H1 (cell line): ENCODE measurements around the gene RUFY3.

Source experiments
- CHD2 ChIP-seq: IDR thresholded peaks from 2 replicates; pipeline ENCODE4 v1.6.1; 2012; ENCODE audit warnings: low read length, improper control_type of control experiment
- EGR1 ChIP-seq: IDR thresholded peaks from 2 replicates; pipeline ENCODE4 v1.6.1; 2011; ENCODE audit warnings: low read depth, low read length, borderline replicate concordance
- EP300 ChIP-seq, 2 experiments: IDR thresholded peaks; 1 replicate in 1 of 2; 2 replicates in 1 of 2; pipeline ENCODE4 v1.6.1; 2011 to 2012; ENCODE audit warnings: low read depth in 2 of 2, low read length in 2 of 2, mild to moderate bottlenecking in 2 of 2, borderline replicate concordance in 1 of 2, inconsistent platforms in 1 of 2, moderate library complexity in 1 of 2
- PHF8 ChIP-seq: fragments of 200-600 bp; sonication (generic); conservative IDR thresholded peaks from 2 replicates; pipeline ENCODE4 v1.7.1; 2012; ENCODE audit warnings: low read depth, mild to moderate bottlenecking, inconsistent platforms, low read length, moderate library complexity
- POLR2A ChIP-seq, 2 experiments: IDR thresholded peaks; 1 replicate in 1 of 2; 2 replicates in 1 of 2; pipeline ENCODE4 v1.6.1; 2011; ENCODE audit warnings: low read depth in 2 of 2, low read length in 2 of 2, mild to moderate bottlenecking in 2 of 2; ENCODE audit errors: control extremely low read depth in 1 of 2
- POLR2AphosphoS5 ChIP-seq: IDR thresholded peaks from 2 replicates; pipeline ENCODE4 v1.6.1; 2011; ENCODE audit warnings: low read depth, low read length
- SP1 ChIP-seq: IDR thresholded peaks from 2 replicates; pipeline ENCODE4 v1.6.1; 2011; ENCODE audit warnings: low read depth, low read length
- SRF ChIP-seq: IDR thresholded peaks from 2 replicates; pipeline ENCODE4 v1.6.1; 2011; ENCODE audit warnings: mild to moderate bottlenecking, low read depth, low read length, moderate library complexity
- TF ChIP-seq, protein P1 (sequence below): IDR thresholded peaks from 2 replicates; pipeline ENCODE4 v1.6.1; 2011; ENCODE audit warnings: low read depth, mild to moderate bottlenecking, low read length; ENCODE audit not compliant: insufficient read depth
- TF ChIP-seq, protein P2 (sequence below): fragments of 300-600 bp; sonication (generic); IDR thresholded peaks from 2 replicates; pipeline ENCODE4 v1.7.1; 2012; ENCODE audit warnings: low read length, moderate library complexity, mild to moderate bottlenecking, inconsistent platforms; ENCODE audit not compliant: insufficient replicate concordance
- TF ChIP-seq, protein P3 (sequence below), 3 experiments: IDR thresholded peaks; 1 replicate in 2 of 3; 2 replicates in 1 of 3; pipeline versions ENCODE4 v1.5.1 to v1.6.1; 2011; ENCODE audit warnings: low read length in 3 of 3, mild to moderate bottlenecking in 3 of 3, inconsistent platforms in 2 of 3, low read depth in 1 of 3, moderate library complexity in 1 of 3; ENCODE audit not compliant: insufficient read depth in 1 of 3; ENCODE audit errors: control extremely low read depth in 1 of 3

DNA sequence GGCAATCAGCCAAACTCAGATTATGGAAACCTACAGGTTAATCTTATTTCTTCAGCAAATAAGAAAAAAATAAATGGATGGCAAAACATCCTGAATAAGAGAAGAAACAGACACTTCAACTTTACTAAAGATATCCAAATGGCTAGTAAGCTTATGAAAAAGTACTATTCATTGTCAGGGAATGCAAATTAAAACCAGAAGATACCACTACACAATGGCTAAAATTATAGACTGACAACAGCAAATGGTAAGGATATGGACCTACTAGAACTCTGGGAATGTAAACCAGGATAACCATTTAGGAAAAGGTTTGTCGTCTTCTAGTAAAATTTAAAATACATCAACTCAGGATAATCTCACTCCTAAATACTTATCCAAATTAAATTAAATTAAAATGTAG lies 93.6 kb downstream of the RUFY3 start:
- TF ChIP-seq, protein P1, sequence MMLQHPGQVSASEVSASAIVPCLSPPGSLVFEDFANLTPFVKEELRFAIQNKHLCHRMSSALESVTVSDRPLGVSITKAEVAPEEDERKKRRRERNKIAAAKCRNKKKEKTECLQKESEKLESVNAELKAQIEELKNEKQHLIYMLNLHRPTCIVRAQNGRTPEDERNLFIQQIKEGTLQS: no peak
- no peak for TF ChIP-seq PHF8
- TF ChIP-seq, protein P2, sequence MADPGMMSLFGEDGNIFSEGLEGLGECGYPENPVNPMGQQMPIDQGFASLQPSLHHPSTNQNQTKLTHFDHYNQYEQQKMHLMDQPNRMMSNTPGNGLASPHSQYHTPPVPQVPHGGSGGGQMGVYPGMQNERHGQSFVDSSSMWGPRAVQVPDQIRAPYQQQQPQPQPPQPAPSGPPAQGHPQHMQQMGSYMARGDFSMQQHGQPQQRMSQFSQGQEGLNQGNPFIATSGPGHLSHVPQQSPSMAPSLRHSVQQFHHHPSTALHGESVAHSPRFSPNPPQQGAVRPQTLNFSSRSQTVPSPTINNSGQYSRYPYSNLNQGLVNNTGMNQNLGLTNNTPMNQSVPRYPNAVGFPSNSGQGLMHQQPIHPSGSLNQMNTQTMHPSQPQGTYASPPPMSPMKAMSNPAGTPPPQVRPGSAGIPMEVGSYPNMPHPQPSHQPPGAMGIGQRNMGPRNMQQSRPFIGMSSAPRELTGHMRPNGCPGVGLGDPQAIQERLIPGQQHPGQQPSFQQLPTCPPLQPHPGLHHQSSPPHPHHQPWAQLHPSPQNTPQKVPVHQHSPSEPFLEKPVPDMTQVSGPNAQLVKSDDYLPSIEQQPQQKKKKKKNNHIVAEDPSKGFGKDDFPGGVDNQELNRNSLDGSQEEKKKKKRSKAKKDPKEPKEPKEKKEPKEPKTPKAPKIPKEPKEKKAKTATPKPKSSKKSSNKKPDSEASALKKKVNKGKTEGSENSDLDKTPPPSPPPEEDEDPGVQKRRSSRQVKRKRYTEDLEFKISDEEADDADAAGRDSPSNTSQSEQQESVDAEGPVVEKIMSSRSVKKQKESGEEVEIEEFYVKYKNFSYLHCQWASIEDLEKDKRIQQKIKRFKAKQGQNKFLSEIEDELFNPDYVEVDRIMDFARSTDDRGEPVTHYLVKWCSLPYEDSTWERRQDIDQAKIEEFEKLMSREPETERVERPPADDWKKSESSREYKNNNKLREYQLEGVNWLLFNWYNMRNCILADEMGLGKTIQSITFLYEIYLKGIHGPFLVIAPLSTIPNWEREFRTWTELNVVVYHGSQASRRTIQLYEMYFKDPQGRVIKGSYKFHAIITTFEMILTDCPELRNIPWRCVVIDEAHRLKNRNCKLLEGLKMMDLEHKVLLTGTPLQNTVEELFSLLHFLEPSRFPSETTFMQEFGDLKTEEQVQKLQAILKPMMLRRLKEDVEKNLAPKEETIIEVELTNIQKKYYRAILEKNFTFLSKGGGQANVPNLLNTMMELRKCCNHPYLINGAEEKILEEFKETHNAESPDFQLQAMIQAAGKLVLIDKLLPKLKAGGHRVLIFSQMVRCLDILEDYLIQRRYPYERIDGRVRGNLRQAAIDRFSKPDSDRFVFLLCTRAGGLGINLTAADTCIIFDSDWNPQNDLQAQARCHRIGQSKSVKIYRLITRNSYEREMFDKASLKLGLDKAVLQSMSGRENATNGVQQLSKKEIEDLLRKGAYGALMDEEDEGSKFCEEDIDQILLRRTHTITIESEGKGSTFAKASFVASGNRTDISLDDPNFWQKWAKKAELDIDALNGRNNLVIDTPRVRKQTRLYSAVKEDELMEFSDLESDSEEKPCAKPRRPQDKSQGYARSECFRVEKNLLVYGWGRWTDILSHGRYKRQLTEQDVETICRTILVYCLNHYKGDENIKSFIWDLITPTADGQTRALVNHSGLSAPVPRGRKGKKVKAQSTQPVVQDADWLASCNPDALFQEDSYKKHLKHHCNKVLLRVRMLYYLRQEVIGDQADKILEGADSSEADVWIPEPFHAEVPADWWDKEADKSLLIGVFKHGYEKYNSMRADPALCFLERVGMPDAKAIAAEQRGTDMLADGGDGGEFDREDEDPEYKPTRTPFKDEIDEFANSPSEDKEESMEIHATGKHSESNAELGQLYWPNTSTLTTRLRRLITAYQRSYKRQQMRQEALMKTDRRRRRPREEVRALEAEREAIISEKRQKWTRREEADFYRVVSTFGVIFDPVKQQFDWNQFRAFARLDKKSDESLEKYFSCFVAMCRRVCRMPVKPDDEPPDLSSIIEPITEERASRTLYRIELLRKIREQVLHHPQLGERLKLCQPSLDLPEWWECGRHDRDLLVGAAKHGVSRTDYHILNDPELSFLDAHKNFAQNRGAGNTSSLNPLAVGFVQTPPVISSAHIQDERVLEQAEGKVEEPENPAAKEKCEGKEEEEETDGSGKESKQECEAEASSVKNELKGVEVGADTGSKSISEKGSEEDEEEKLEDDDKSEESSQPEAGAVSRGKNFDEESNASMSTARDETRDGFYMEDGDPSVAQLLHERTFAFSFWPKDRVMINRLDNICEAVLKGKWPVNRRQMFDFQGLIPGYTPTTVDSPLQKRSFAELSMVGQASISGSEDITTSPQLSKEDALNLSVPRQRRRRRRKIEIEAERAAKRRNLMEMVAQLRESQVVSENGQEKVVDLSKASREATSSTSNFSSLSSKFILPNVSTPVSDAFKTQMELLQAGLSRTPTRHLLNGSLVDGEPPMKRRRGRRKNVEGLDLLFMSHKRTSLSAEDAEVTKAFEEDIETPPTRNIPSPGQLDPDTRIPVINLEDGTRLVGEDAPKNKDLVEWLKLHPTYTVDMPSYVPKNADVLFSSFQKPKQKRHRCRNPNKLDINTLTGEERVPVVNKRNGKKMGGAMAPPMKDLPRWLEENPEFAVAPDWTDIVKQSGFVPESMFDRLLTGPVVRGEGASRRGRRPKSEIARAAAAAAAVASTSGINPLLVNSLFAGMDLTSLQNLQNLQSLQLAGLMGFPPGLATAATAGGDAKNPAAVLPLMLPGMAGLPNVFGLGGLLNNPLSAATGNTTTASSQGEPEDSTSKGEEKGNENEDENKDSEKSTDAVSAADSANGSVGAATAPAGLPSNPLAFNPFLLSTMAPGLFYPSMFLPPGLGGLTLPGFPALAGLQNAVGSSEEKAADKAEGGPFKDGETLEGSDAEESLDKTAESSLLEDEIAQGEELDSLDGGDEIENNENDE: no peak
- TF ChIP-seq POLR2AphosphoS5: no peak
- TF ChIP-seq SP1: no peak
- TF ChIP-seq, protein P3, sequence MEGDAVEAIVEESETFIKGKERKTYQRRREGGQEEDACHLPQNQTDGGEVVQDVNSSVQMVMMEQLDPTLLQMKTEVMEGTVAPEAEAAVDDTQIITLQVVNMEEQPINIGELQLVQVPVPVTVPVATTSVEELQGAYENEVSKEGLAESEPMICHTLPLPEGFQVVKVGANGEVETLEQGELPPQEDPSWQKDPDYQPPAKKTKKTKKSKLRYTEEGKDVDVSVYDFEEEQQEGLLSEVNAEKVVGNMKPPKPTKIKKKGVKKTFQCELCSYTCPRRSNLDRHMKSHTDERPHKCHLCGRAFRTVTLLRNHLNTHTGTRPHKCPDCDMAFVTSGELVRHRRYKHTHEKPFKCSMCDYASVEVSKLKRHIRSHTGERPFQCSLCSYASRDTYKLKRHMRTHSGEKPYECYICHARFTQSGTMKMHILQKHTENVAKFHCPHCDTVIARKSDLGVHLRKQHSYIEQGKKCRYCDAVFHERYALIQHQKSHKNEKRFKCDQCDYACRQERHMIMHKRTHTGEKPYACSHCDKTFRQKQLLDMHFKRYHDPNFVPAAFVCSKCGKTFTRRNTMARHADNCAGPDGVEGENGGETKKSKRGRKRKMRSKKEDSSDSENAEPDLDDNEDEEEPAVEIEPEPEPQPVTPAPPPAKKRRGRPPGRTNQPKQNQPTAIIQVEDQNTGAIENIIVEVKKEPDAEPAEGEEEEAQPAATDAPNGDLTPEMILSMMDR (IDR thresholded peaks at IDR 0.05; ENCODE audit: control extremely low read depth in 1 of 3, insufficient read depth in 1 of 3, low read depth in 1 of 3, low read length in 3 of 3): no peak
- no peak for TF ChIP-seq CHD2
- TF ChIP-seq POLR2A (IDR thresholded peaks at IDR 0.05; ENCODE audit: control extremely low read depth in 1 of 2, low read depth in 2 of 2, low read length in 2 of 2): no peak
- no peak for TF ChIP-seq EGR1
- no peak for TF ChIP-seq EP300 (IDR thresholded peaks at IDR 0.05; ENCODE audit: borderline replicate concordance in 1 of 2, low read depth in 2 of 2, low read length in 2 of 2)
- TF ChIP-seq SRF: no peak
